GM21367 (cell line): Measurements from ENCODE around the gene KCNMB1.
"Not testable (repeated sequence)": the region's sequence is repeated elsewhere in the genome, so short reads cannot be mapped to it uniquely, and the experiment has no call there.

Experiments used
- ATAC-seq: cut with Tn5 transposase; IDR thresholded peaks from one replicate; pipeline ENCODE4 v1.9.1; 2021; ENCODE audit not compliant: unreplicated experiment

The KCNMB1 gene

GRCh38 chr5:170377027-170377426, 12.1 kb downstream of the KCNMB1 start:
- no peak for ATAC-seq

GRCh38 chr5:170376526-170376925, 12.6 kb downstream of the KCNMB1 start:
- ATAC-seq: not testable (repeated sequence)

- no peak for ATAC-seq
These were observed 13.9 kb downstream of the KCNMB1 start for GRCh38 chr5:170375283-170375682.

GRCh38 chr5:170372971-170373370, 16.2 kb downstream of the KCNMB1 start:
- ATAC-seq: no peak

GRCh38 chr5:170368586-170368985, 20.6 kb downstream of the KCNMB1 start:
- ATAC-seq: no peak

GRCh38 chr5:170366276-170366675, 22.9 kb downstream of the KCNMB1 start:
- ATAC-seq: no peak

- ATAC-seq: no peak
These were observed 23.3 kb downstream of the KCNMB1 start for GRCh38 chr5:170365831-170366230.

- no peak for ATAC-seq
These were observed 24.2 kb downstream of the KCNMB1 start for GRCh38 chr5:170365011-170365410.

GRCh38 chr5:170363671-170364070, 25.5 kb downstream of the KCNMB1 start:
- ATAC-seq: no peak

- ATAC-seq: no peak
These were observed 26.5 kb downstream of the KCNMB1 start for GRCh38 chr5:170362656-170363055.

- no peak for ATAC-seq
These were observed 27.1 kb downstream of the KCNMB1 start for GRCh38 chr5:170362102-170362501.

GRCh38 chr5:170361616-170362015, 27.6 kb downstream of the KCNMB1 start:
- ATAC-seq: no peak

- no peak for ATAC-seq
These were observed 28.1 kb downstream of the KCNMB1 start for GRCh38 chr5:170361116-170361515.

- no peak for ATAC-seq
These were observed 28.5 kb downstream of the KCNMB1 start for GRCh38 chr5:170360709-170361108.

GRCh38 chr5:170357955-170358444, 31.2 kb downstream of the KCNMB1 start:
- no peak for ATAC-seq

GRCh38 chr5:170355601-170356098, 33.5 kb downstream of the KCNMB1 start:
- no peak for ATAC-seq

GRCh38 chr5:170353961-170354360, 35.2 kb downstream of the KCNMB1 start:
- ATAC-seq: no peak

- no peak for ATAC-seq
These were observed 36.0 kb downstream of the KCNMB1 start for GRCh38 chr5:170353011-170353761.

- ATAC-seq: no peak
These were observed 41.0 kb downstream of the KCNMB1 start for GRCh38 chr5:170348137-170348633.

- ATAC-seq: no peak
These were observed 42.1 kb downstream of the KCNMB1 start for GRCh38 chr5:170347022-170347567.

GRCh38 chr5:170345971-170346370, 43.2 kb downstream of the KCNMB1 start:
- no peak for ATAC-seq

GRCh38 chr5:170343177-170343576, 46.0 kb downstream of the KCNMB1 start:
- no peak for ATAC-seq
